HEK293 (cell line): ENCODE results near the gene PEX7.

Experiments
- AEBP2 ChIP-seq: fragments of 450-650 bp; formaldehyde crosslinking; IDR thresholded peaks from 2 replicates; pipeline ENCODE4 v1.5.1; 2016; ENCODE audit warnings: missing biosample characterization, missing genetic modification characterization, borderline replicate concordance
- GLIS2 ChIP-seq: fragments of 450-650 bp; formaldehyde crosslinking; IDR thresholded peaks from 2 replicates; pipeline ENCODE4 v1.5.1; 2016; ENCODE audit warnings: missing biosample characterization, missing genetic modification characterization
- KLF10 ChIP-seq: fragments of 450-650 bp; IDR thresholded peaks from 2 replicates; pipeline ENCODE4 v1.5.1; 2018; ENCODE audit warnings: missing biosample characterization, mild to moderate bottlenecking, missing genetic modification characterization
- OVOL3 ChIP-seq: fragments of 450-650 bp; formaldehyde crosslinking; IDR thresholded peaks from 2 replicates; pipeline ENCODE4 v1.5.1; 2016; ENCODE audit warnings: missing biosample characterization, missing genetic modification characterization
- SCRT2 ChIP-seq: fragments of 450-650 bp; formaldehyde crosslinking; IDR thresholded peaks from 2 replicates; pipeline ENCODE4 v1.5.1; 2016; ENCODE audit warnings: missing biosample characterization, missing genetic modification characterization
- TSHZ1 ChIP-seq: fragments of 450-650 bp; formaldehyde crosslinking; IDR thresholded peaks from 2 replicates; pipeline ENCODE4 v1.5.1; 2016; ENCODE audit warnings: missing biosample characterization, missing genetic modification characterization, borderline replicate concordance
- YY1 ChIP-seq: fragments of 450-650 bp; formaldehyde crosslinking; IDR thresholded peaks from 2 replicates; pipeline ENCODE4 v1.5.1; 2018; ENCODE audit warnings: missing biosample characterization, missing genetic modification characterization
- ZBTB7A ChIP-seq: fragments of 450-650 bp; formaldehyde crosslinking; IDR thresholded peaks from 2 replicates; pipeline ENCODE4 v1.5.1; 2016; ENCODE audit warnings: low read depth, missing biosample characterization, missing genetic modification characterization
- ZFP3 ChIP-seq: fragments of 450-650 bp; formaldehyde crosslinking; IDR thresholded peaks from 2 replicates; pipeline ENCODE4 v1.5.1; 2016; ENCODE audit warnings: low read depth, missing biosample characterization, missing genetic modification characterization
- ZNF132 ChIP-seq: fragments of 450-650 bp; formaldehyde crosslinking; IDR thresholded peaks from 2 replicates; pipeline ENCODE4 v1.5.1; 2017; ENCODE audit warnings: missing biosample characterization, missing genetic modification characterization, borderline replicate concordance
- ZNF146 ChIP-seq: fragments of 450-650 bp; formaldehyde crosslinking; IDR thresholded peaks from 2 replicates; pipeline ENCODE4 v1.5.1; 2016; ENCODE audit warnings: missing biosample characterization, missing genetic modification characterization
- ZNF169 ChIP-seq: fragments of 450-650 bp; formaldehyde crosslinking; IDR thresholded peaks from 2 replicates; pipeline ENCODE4 v1.5.1; 2016; ENCODE audit warnings: missing biosample characterization, missing genetic modification characterization
- ZNF175 ChIP-seq: fragments of 450-650 bp; formaldehyde crosslinking; IDR thresholded peaks from 2 replicates; pipeline ENCODE4 v1.5.1; 2016; ENCODE audit warnings: missing biosample characterization, missing genetic modification characterization
- ZNF211 ChIP-seq: fragments of 450-650 bp; formaldehyde crosslinking; IDR thresholded peaks from 2 replicates; pipeline ENCODE4 v1.5.1; 2016; ENCODE audit warnings: low read depth, missing biosample characterization, missing genetic modification characterization
- ZNF214 ChIP-seq: fragments of 450-650 bp; formaldehyde crosslinking; IDR thresholded peaks from 2 replicates; pipeline ENCODE4 v1.5.1; 2017; ENCODE audit warnings: missing biosample characterization, mild to moderate bottlenecking, missing genetic modification characterization, borderline replicate concordance
- ZNF223 ChIP-seq: fragments of 450-650 bp; formaldehyde crosslinking; IDR thresholded peaks from 2 replicates; pipeline ENCODE4 v1.5.1; 2016; ENCODE audit warnings: missing biosample characterization, missing genetic modification characterization
- ZNF266 ChIP-seq: fragments of 450-650 bp; formaldehyde crosslinking; IDR thresholded peaks from 2 replicates; pipeline ENCODE4 v1.5.1; 2016; ENCODE audit warnings: missing biosample characterization, missing genetic modification characterization, low read depth
- ZNF280D ChIP-seq: fragments of 450-650 bp; formaldehyde crosslinking; IDR thresholded peaks from 2 replicates; pipeline ENCODE4 v1.5.1; 2016; ENCODE audit warnings: missing biosample characterization, missing genetic modification characterization
- ZNF335 ChIP-seq: fragments of 450-650 bp; formaldehyde crosslinking; conservative IDR thresholded peaks from 2 replicates; pipeline ENCODE4 v1.5.1; 2016; ENCODE audit warnings: missing biosample characterization, missing genetic modification characterization
- ZNF350 ChIP-seq: fragments of 450-650 bp; formaldehyde crosslinking; IDR thresholded peaks from 2 replicates; pipeline ENCODE4 v1.5.0; 2017; ENCODE audit warnings: missing biosample characterization, mild to moderate bottlenecking, missing genetic modification characterization
- ZNF37A ChIP-seq: fragments of 450-650 bp; IDR thresholded peaks from 2 replicates; pipeline ENCODE4 v1.5.1; 2018; ENCODE audit warnings: missing biosample characterization, missing genetic modification characterization
- ZNF416 ChIP-seq: fragments of 450-650 bp; formaldehyde crosslinking; IDR thresholded peaks from 2 replicates; pipeline ENCODE4 v1.5.1; 2016; ENCODE audit warnings: missing biosample characterization, missing genetic modification characterization
- ZNF518A ChIP-seq: fragments of 450-650 bp; formaldehyde crosslinking; conservative IDR thresholded peaks from 2 replicates; pipeline ENCODE4 v1.5.1; 2016; ENCODE audit warnings: low read depth, missing biosample characterization, missing genetic modification characterization
- ZNF580 ChIP-seq: fragments of 450-650 bp; formaldehyde crosslinking; IDR thresholded peaks from 2 replicates; pipeline ENCODE4 v1.5.1; 2016; ENCODE audit warnings: missing biosample characterization, missing genetic modification characterization
- ZNF768 ChIP-seq: fragments of 450-650 bp; formaldehyde crosslinking; IDR thresholded peaks from 2 replicates; pipeline ENCODE4 v1.5.1; 2018; ENCODE audit warnings: missing biosample characterization, mild to moderate bottlenecking, missing genetic modification characterization
- ZNF776 ChIP-seq: fragments of 450-650 bp; formaldehyde crosslinking; IDR thresholded peaks from 2 replicates; pipeline ENCODE4 v1.5.0; 2017; ENCODE audit warnings: missing biosample characterization, missing genetic modification characterization, borderline replicate concordance
- ZNF785 ChIP-seq: fragments of 450-650 bp; formaldehyde crosslinking; IDR thresholded peaks from 2 replicates; pipeline ENCODE4 v1.5.1; 2016; ENCODE audit warnings: missing biosample characterization, missing genetic modification characterization

The PEX7 gene

GRCh38 chr6:136822376-136823127, at the start of gene PEX7 (continued):
- TF ChIP-seq ZNF518A (tag by site-specific recombination), result peak; percentile 85
- TF ChIP-seq GLIS2, result no peak; the same call in 1 of the 2 replicates
- TF ChIP-seq TSHZ1 (tag by site-specific recombination), result no peak
- TF ChIP-seq ZNF785 (tag by site-specific recombination), result no peak
- TF ChIP-seq ZNF580 (tag by site-specific recombination), result no peak
- no peak for TF ChIP-seq ZNF175 (tag by site-specific recombination)
- no peak for TF ChIP-seq ZNF776 (tag by site-specific recombination)
- peak; percentile 78; the same call in 1 of the 2 replicates for TF ChIP-seq YY1 (tag by site-specific recombination)
- TF ChIP-seq ZNF37A (tag by site-specific recombination), result 0 out of 2 replicates have a peak, but pooled peaks have one; percentile 21
- TF ChIP-seq ZNF211 (tag by site-specific recombination), result no peak
- TF ChIP-seq ZNF768 (tag by site-specific recombination), result no peak
- no peak for TF ChIP-seq ZNF416 (tag by site-specific recombination)
- no peak for TF ChIP-seq ZNF280D (tag by site-specific recombination)
- TF ChIP-seq ZNF266 (tag by site-specific recombination), result no peak
- no peak for TF ChIP-seq ZFP3 (tag by site-specific recombination)
- peak; percentile 59; the same call in 1 of the 2 replicates for TF ChIP-seq KLF10 (tag by site-specific recombination)
- no peak for TF ChIP-seq ZNF132
- TF ChIP-seq SCRT2 (tag by site-specific recombination), result no peak
- peak; percentile 90 for TF ChIP-seq ZNF335
- no peak for TF ChIP-seq ZNF223 (tag by site-specific recombination)
- no peak for TF ChIP-seq ZNF146 (tag by site-specific recombination)
- TF ChIP-seq ZNF214, result no peak
- TF ChIP-seq OVOL3 (tag by site-specific recombination), result no peak
- no peak for TF ChIP-seq ZNF169 (tag by site-specific recombination)
- no peak for TF ChIP-seq ZBTB7A (tag by site-specific recombination)
- TF ChIP-seq ZNF350 (tag by site-specific recombination), result peak; percentile 55; the same call in 1 of the 2 replicates
- no peak for TF ChIP-seq AEBP2 (tag by site-specific recombination)
